ENCODE measurements around the gene ARHGAP8. TPM values are rescaled to one million over a fixed set of nuclear protein-coding genes. Genes with fewer than 3 reads are reported as not detected.

The ARHGAP8 gene
- total and polyA plus RNA-seq, 2 of the 13 experiments (the other 11 are each of a cell fraction or from before 2014, with no cell fraction given): 0.07 TPM; not detected in 1

DNA sequence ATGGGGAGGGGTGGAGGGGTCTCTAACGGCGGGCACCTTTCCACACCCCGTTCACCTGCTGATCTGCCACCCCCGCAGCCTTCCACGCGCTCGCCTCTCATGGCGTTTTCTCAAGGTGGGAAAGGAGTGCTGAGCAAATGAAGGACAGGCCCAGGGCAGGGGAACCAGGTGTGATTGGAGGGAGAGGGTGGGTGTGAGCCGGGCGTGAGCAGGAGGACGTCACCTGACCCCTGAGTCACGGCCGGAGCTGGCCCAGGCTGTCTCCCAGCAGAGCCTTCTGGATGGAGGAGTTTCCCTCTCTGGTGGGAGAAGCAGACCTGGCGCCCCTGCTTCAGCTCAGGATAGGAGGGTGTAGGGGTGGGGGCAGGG lies 14.0 kb upstream of the ARHGAP8 start:
- peak overlapping the region; percentile 63; the same call in 1 of the 2 replicates for H3K4me2 ChIP-seq (ENCODE audit: low read depth, low read length)
- TF ChIP-seq HNRNPLL (IDR thresholded peaks at IDR 0.05; ENCODE audit: low read depth, low read length, poor library complexity, severe bottlenecking) (peak; percentile 23), ZBTB38 (CRISPR knock-in tag; IDR thresholded peaks at IDR 0.05) (no peak), ZNF484 (CRISPR knock-in tag; IDR thresholded peaks at IDR 0.05; ENCODE audit: borderline replicate concordance, low read depth) (no peak), ZNF615 (CRISPR knock-in tag; IDR thresholded peaks at IDR 0.05; ENCODE audit: borderline replicate concordance) (no peak), MIXL1 (CRISPR knock-in tag; IDR thresholded peaks at IDR 0.05) (no peak), SALL2 (CRISPR knock-in tag; IDR thresholded peaks at IDR 0.05) (no peak), KMT2B (CRISPR knock-in tag; IDR thresholded peaks at IDR 0.05) (no peak), ZFP37 (CRISPR knock-in tag; IDR thresholded peaks at IDR 0.05; ENCODE audit: borderline replicate concordance) (no peak), JARID2 (CRISPR knock-in tag; IDR thresholded peaks at IDR 0.05; ENCODE audit: insufficient replicate concordance) (no peak), ZNF180 (CRISPR knock-in tag; IDR thresholded peaks at IDR 0.05; ENCODE audit: borderline replicate concordance, low read depth) (no peak), NONO (IDR thresholded peaks at IDR 0.05) (no peak), NONO (CRISPR knock-in tag; conservative IDR thresholded peaks at IDR 0.05) (no peak), ZNF883 (CRISPR knock-in tag; IDR thresholded peaks at IDR 0.05; ENCODE audit: not compliant biosample characterization) (no peak), AGO1 (IDR thresholded peaks at IDR 0.05; ENCODE audit: low read depth, low read length, poor library complexity, severe bottlenecking) (peak; percentile 92), HOXA7 (CRISPR knock-in tag; IDR thresholded peaks at IDR 0.05) (no peak), ZNF451 (CRISPR knock-in tag; IDR thresholded peaks at IDR 0.05) (no peak), KLF13 (CRISPR knock-in tag; IDR thresholded peaks at IDR 0.05) (no peak), KDM2A (CRISPR knock-in tag; IDR thresholded peaks at IDR 0.05; ENCODE audit: borderline replicate concordance, low read depth) (peak; percentile 70; the same call in 1 of the 2 replicates), TBX2 (CRISPR knock-in tag; IDR thresholded peaks at IDR 0.05; ENCODE audit: borderline replicate concordance) (no peak), ESRRA (CRISPR knock-in tag; IDR thresholded peaks at IDR 0.05; ENCODE audit: low read depth) (no peak), ZNF121 (CRISPR knock-in tag; IDR thresholded peaks at IDR 0.05) (no peak), MBNL3 (CRISPR knock-in tag; conservative IDR thresholded peaks at IDR 0.05) (no peak), ZNF501 (CRISPR knock-in tag; IDR thresholded peaks at IDR 0.05) (no peak)
- TF ChIP-seq, protein P1, sequence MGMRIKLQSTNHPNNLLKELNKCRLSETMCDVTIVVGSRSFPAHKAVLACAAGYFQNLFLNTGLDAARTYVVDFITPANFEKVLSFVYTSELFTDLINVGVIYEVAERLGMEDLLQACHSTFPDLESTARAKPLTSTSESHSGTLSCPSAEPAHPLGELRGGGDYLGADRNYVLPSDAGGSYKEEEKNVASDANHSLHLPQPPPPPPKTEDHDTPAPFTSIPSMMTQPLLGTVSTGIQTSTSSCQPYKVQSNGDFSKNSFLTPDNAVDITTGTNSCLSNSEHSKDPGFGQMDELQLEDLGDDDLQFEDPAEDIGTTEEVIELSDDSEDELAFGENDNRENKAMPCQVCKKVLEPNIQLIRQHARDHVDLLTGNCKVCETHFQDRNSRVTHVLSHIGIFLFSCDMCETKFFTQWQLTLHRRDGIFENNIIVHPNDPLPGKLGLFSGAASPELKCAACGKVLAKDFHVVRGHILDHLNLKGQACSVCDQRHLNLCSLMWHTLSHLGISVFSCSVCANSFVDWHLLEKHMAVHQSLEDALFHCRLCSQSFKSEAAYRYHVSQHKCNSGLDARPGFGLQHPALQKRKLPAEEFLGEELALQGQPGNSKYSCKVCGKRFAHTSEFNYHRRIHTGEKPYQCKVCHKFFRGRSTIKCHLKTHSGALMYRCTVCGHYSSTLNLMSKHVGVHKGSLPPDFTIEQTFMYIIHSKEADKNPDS (CRISPR knock-in tag; IDR thresholded peaks at IDR 0.05): no peak

More for the DNA sequence above, 14.0 kb upstream of the ARHGAP8 start:
- H3K27me3 ChIP-seq (ENCODE audit: control insufficient read depth in 1 of 2, insufficient read depth in 2 of 2, low read length in 2 of 2): no peaks in the 10 kb centered on the region; a peak in 1 of 5 replicates
- H2AFZ ChIP-seq (ENCODE audit: low read length): no peak overlapping the region
- H3K27ac ChIP-seq (ENCODE audit: extremely low read length, insufficient read depth, low read length): no peak overlapping the region
- in situ Hi-C loops (cut with HindIII; ENCODE audit: extremely low pct_ligation_motif_present, low pct_unique_long_range_greater_than_20kb) (loop anchor here (5.0 kb wide), 1 partner anchor 41 kb away; no protein-coding TSS in a partner anchor), intact Hi-C loops (cut with micrococcal nuclease; ENCODE audit: unreplicated experiment) (loop anchor here (1.0 kb wide), 1 partner anchor 41 kb away; no protein-coding TSS in a partner anchor)
- H3K9me3 ChIP-seq (ENCODE audit: low read length): no peaks in the 10 kb centered on the region
- ATAC-seq (peak; percentile 45), FAIRE-seq (no peak), DNase-seq (ENCODE audit: low spot score) (peak; percentile 22)
- H4K20me1 ChIP-seq (ENCODE audit: insufficient read depth, low read length): peaks cover 7% of the 10 kb centered on the region; the same call in 1 of the 2 replicates
- ChIA-PET POLR2A (no interaction called here), CTCF (ENCODE audit: low intra/inter-chr PET ratio, low total read pairs) (no interaction called here)
- BruUV-seq (replicated peaks): TSS peak; percentile 21
- H3K4me1 ChIP-seq (ENCODE audit: insufficient read depth, low read length): peaks cover 37% of the 10 kb centered on the region
- no peaks in the 10 kb centered on the region for H3K36me3 ChIP-seq (replicated peaks in 1 of 2; ENCODE audit: control insufficient read depth in 1 of 2, insufficient read depth in 2 of 2, low read length in 2 of 2)
- no peak overlapping the region for H3K9ac ChIP-seq (ENCODE audit: insufficient read depth, low read depth, low read length)
- peak overlapping the region in 1 of 3 experiments; percentile 43; a peak in 1 of 6 replicates for H3K4me3 ChIP-seq (replicated peaks in 1 of 3; ENCODE audit: insufficient read depth in 1 of 3, low read depth in 2 of 3, low read length in 3 of 3)
- WGBS (ENCODE audit: low lambda C conversion rate): 8% methylated on average over 11 of the region's 14 CpGs
- H3K79me2 ChIP-seq (ENCODE audit: insufficient read depth, low read length): no peaks in the 10 kb centered on the region
